ENCODE results near the gene MBNL2.

Gene MBNL2

DNA sequence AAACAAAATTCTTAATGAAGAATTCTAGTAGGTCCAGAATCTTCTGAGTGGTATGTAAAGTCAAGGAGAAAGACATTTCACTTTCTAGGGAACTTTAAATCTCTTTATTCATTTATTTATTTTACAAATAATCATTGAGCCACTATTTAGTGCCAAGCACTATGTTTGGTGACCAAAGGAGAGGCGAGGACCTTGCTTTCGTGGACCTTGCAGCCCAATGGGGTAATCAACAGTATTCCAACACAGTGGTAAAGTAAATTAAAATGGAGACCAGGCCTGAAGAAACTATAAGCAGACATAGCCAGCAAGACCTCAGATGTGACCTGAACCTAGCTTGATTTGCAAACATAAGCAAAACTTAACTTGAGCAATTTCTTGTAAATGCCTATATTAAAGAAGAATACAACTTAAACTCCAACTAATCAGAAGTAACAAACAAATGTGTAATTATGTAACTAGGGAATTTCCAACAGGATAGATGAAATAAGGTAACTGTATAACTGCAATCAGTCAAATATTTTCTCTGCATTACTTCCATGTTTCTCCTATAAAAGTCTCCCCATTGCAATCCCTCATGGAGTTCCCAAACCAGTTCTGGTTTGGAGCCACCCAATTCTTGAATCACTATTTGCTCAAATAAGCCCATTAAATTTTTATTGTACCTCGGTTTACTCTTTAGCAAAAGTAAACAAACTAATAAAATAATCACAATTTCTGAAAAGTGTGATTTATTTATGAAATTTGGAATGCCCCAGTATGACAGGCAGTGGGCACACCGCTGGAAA, 67.6 kb downstream of the MBNL2 start:
- in situ Hi-C loops (cut with MboI; ENCODE audit: low sequenced_read_pairs) = no loop called here

DNA sequence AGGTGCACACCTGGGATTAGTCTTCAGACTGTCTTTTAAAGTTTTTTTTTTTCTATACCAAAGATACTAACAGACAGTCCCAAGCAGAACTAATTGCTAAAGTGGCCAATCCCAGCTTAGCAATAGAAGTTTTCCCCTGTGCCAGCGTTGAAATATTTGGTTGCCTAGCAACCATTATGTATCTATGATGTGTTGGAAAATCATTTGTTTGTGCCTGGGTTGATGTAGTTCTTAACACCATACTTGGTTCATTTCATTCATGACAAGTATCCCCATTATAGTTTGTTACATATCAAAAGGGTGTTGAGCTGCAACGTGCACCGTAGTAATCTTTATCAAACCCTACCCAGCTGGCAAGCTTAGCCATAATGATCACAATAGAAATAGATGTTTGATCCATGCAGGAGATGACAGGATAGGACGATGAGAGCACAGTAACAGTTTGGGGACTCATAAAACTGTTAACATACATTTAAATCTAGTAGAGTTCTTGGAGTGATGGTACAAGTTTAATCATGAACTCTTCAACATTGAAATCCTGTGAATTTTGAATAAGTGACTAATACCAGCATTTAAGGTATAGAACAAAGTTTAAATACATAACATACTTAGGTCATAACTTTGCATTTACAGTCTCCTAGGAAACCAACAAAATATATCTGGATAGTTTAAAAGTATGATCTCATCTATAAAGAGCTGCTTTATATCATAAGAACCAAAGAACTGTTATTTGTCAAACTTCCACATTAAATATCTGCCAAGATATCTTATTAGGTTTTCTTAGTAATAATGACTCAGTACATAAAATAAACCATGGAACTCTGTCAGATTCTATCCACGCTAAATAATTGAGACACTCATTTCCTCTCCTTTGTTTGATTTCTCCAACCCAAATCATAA, 73.4 kb downstream of the MBNL2 start:
- in situ Hi-C loops (cut with MboI; ENCODE audit: low sequenced_read_pairs) = no loop called here

DNA sequence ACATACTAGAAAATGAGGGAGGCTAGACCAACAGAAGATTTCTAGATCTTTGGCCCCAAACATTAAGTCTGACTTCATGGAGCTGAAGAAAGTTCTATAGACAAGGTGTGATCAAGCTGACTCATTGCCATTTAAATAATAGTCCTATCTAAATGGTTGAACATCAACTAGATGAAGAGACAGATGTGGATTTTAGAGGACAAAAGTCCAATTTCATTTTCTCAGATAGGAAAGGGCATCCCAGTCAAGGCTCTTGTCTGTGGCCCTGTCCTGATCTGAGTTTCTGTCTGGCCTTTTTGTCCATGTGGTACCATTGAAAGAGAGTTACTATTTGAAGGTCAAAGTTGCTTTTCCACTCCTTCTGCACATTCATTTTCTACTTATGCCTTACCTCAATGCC, 74.6 kb downstream of the MBNL2 start:
- in situ Hi-C loops (cut with MboI; ENCODE audit: low sequenced_read_pairs) = no loop called here

DNA sequence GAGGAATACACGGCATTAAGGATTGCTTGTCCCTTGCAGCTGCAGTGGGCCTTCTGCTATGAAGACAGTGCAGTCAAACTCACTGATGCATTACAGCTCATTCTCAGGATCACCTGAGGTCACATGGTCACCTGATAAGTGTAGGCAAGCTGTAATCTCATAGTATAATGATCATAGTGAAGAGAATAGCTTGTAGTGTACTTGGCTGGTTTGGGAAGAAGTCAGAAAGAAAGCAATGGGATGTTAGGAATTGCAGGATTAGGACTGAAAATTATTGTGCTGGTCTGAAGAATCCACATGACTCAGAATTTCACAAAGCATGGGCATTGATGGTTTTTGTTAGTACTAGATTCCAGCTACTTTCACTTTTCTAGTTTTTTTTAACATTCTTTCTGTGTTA, 76.7 kb downstream of the MBNL2 start:
- in situ Hi-C loops (cut with MboI; ENCODE audit: low sequenced_read_pairs) = no loop called here

DNA sequence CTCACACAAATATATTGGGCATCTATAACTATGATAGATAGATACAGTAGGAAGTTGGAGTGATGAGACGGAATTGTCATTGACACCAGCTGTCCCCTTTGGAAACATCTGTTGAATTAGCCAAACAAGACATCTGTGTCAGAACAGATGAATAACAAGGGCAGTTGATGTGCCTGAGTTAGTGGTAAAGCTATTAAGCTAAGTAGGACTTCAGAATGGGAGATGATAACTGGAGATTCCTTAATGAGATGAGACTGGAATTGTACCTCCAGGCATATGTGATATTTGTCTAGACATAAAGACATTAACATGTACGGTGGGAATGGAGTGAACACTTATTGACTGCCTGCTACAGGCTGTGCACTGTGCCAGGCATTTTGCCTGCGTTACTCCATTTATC, 78.7 kb downstream of the MBNL2 start:
- in situ Hi-C loops (cut with MboI; ENCODE audit: low sequenced_read_pairs) = no loop called here

DNA sequence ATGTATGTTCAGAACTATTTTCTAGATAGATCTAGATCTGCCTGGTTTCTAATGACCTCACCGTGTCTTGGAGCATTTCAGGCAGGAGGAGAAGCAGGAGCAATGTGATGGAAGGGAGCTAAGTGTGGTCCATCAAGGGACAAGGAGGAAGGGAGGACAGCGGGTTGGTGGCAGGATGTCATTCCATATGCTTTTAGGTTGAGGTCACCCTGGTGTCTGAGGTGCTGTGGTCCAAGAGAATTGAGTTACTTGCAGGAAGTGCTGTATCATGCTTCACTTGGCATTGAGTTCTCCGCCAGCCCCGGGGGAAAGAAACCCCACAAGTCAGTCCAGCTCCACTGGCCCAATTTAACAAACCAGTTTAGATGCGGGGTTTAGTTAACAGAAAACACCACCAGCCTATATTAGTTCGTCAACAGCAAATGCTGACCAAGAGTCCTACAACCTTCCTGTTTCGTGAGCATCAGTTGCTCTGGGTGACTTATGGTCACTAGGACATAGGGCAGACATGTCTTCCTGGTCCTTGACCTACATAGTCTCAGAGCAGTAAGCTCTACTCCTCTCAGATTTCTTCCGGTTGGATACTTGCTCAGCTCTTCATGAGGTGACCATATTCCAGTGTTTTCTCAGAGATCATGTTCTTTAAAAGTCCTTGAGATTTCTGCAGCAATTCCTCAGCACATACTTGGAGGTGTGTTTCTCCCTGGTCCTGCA, 79.4 kb downstream of the MBNL2 start:
- in situ Hi-C loops (cut with MboI; ENCODE audit: low sequenced_read_pairs) = no loop called here

DNA sequence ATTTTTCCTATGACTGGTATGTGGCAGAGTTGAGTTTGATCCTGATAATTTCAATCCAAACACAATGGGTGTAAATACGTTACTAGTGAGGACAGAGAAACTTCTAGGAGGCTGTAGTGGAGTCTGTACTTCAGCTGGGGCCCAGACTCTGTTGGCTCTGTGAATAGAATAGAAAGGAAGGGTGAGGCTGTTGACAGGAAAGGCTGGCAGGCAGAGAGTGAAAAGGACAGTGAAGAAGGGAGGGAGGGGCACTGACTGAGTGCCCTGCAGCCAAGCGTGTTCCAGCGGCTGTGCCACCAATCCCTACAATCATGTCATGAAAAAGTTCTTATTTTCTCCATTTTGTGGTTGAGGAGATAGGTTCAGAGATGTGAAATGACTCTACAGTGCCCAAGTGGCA, 80.5 kb downstream of the MBNL2 start:
- in situ Hi-C loops (cut with MboI; ENCODE audit: low sequenced_read_pairs) = no loop called here

DNA sequence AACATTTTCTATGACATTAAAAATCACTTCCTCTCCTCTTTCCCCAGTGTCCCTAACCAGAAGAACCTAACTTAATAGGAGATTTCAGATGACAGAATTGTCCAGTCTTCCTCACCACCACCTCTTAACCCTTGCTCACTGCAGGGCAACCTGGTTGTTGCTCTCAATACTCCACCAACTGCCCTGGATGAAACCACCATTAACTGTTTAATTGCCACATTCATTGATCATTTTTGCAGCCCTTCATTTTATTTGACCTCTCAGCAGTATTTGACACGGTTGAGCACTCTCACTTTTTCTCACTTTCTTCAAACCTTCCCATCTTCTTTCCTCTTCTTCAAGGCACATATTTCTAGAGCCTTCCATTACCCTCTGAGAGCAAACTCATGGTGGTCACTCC, 84.0 kb downstream of the MBNL2 start:
- in situ Hi-C loops (cut with MboI; ENCODE audit: low sequenced_read_pairs) = no loop called here

DNA sequence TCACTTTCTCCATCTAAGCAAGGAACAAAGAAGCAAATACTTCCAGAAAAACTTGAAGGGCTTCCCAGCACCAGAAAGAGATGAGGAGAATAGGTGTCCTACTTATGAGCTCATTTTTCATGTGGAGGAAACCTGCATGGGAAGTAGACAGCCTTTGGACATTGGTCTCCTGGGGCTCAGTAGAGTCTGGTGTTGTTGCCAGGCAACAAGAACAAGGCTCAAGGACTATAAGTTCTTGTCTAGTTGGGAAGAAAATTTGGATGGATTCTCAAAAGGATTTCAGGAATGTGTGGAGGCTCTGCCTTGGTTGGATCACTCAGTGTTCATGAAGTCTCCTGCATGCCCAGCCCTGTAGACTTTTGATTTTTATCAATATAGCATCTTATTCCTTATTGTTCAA, 84.5 kb downstream of the MBNL2 start:
- in situ Hi-C loops (cut with MboI; ENCODE audit: low sequenced_read_pairs) = no loop called here

DNA sequence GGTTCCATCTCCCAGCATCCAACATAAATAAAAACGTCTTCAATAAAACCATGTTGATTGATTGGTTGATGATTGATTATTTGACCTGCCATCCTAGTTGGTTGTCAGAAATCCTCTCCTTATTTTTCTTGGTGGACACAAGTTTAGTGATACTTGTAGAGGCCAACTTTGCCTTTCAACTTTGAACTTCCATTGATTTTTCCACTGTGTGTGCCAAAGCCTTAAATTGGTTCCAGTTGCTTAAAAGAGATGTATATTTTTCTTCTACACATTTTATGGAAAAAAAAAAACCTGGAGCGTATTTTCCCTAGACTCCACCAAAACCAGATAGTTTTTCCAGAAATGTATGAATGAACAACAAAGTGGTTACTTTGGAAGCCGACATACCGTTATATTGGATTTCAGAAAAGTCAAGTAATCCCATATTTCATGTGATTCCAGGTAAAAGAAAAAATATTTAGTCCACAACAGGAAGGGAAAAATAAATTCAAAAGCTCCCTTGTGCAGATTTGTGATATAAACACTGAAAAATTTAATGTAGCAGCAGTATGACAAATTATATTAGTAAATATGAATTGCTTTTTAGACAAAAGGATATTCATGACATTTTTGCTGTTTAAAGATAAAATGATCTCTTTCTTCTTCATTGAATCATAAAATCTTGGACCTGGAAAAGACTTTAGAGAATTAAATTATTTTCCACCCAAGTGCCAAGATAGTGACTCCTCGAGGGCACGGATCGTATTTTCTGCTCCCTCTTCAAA, 85.2 kb downstream of the MBNL2 start:
- in situ Hi-C loops (cut with MboI; ENCODE audit: low sequenced_read_pairs) = no loop called here

DNA sequence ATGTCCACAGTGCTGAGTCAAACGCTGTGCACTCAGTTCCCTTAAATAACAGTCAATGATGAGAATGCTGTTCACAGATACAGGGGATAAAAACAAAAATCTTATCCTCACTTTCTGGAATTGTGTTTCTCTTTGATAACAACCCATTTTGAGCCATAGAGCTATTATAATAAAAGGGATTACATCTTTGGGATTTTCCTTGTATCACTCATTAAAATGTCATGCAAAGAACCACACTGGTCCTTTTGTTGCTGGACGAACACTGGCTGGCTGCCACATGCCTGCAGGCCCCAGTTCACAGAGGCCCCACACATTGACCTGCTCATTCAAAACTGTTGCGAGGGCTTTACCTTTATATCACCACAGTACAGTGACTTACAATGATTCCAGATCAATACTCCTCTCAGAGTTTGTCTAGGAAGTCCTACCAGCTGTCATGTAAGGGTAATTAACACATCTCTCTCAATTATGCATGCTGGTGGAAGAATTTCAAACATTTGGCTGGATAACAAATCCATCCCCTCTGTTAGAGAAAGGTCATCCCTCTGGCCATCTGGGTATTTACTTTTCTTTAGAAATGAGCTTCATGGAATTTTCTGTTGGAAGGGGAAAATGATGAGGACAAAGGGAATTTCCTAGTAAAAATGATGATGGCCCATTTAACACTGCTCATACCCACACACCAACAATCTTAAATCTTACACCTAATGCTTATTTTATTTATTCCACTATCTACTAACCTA, 85.9 kb downstream of the MBNL2 start:
- in situ Hi-C loops (cut with MboI; ENCODE audit: low sequenced_read_pairs) = no loop called here

DNA sequence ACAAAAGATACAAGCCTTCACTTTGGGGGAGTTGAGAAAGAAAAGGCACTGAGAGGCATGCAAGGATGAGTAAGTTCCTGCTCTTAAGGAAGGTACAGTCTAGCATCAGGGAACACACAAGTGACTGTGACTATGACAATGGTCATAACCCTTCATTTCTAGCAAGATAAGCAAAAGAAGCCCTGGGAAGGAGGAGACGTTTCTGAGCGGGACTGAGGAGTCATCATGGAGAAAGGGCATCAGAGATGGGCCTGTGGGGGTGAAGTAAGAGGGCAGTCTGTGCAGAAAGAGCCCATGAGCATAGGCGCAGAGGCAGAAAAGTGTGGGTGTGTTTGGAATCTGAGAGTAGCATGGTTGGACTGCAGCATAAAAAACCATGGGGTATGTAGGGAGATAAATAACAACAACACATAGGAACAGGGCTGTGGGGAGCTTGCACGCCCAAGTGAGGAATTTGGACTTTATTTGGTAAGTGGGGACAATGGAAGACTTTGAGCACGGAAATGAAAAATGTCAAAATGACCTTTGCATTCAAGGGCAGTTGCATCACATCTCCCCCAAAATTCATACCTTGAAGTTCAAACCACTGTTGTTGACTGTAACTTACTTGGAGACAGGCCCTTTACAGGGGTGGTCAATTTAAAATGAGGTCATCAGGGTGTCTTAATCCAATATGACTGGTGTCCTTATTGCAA, 86.7 kb downstream of the MBNL2 start:
- in situ Hi-C loops (cut with MboI; ENCODE audit: low sequenced_read_pairs) = no loop called here

DNA sequence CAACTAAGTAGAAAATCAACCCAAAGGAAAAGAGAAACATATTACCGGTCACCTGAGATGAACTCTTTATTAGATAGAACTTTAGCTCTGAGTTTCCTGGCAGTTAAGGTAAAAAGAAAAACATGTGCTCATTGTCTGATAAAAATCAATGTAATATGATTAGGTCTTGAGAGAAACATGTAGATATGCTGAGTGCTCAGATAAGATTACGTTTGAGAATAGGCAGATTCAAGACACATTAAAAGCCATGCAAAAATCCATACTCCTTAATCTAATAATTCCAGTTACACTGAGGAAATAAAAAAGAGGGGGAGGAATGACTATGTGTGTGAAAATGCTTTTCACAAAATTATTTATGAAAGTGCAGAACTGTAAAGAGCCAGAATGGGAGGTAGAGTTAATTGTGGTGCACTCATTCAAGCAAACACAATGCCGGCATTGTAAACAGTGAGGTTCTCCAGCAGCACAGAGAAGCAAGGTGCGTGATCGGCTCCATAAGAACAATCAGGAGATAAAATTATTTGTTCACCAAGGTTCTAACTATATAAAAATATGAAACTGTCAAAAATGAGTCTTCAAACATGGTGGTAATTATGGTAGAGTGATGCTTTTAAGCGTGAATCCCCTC, 88.8 kb downstream of the MBNL2 start:
- in situ Hi-C loops (cut with MboI; ENCODE audit: low sequenced_read_pairs) = no loop called here

DNA sequence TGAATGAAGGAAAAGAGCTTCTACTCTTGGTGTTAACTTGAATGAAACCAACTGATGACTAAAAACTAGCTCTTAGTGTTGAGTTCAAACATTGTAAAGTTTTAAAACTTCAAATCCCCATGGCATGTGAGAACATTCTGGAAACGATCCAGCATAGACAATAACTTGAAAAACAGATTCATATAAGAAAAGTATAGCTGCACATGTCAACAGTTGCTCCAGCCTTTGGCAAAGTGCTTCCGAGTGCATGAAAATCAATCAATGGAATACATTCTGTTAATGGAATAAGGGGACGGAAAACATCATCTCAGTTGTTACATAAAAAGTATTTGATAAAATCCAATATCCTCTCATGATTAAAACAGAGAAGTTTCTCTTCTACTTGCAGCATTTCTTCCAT, 89.8 kb downstream of the MBNL2 start:
- in situ Hi-C loops (cut with MboI; ENCODE audit: low sequenced_read_pairs) = no loop called here

DNA sequence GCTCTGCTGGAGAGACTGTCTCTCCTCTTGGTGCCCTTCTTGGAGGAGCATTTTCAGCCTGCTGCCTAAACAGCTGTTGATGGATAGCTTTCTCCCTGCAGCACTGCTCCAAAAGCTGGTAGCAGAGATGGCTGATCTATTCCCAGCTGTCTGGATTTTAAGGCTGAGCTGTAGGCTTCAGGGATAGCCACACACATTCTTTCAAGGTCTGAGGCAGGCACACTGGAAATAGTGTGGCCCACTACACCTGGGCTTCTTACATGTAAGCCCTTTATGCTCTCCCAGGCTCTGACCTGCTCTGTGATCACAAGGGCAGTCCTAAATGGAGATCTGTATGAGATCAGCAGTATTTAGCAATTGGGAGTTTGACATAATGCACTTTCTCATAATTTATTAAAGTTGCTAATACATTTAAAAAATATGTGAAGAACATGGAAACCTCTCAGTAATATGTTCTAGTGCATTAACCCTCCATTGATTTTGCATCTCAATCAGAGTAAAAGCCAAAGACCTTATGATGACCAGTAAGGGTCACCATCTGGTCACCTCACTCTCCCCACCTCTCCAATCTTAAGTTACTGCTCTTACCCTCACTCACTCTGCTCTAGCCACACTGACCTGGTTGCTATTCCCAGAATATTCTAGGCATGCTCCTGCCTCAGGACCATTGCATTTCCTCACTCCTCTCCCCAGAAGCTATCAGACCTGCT, 91.6 kb downstream of the MBNL2 start:
- in situ Hi-C loops (cut with MboI; ENCODE audit: low sequenced_read_pairs) = no loop called here

DNA sequence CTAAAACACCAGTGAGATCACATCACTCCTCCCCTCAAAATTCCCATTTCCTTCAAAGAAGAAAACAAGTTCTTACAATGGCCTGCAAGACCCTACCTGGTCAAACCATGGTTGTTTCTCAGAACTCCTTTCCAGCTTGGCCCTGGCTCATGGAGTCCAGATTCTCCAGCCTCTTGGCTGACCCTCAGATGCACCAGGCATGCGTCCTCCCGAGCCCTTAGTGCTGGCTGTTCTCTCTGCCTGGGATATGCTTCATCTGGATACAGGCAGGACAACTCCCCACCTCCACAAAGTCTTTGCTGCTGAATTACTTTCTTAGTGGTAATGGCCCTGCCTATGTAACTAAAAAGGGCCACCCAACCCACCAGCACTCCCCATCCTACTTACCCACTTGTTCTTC, 94.3 kb downstream of the MBNL2 start:
- in situ Hi-C loops (cut with MboI; ENCODE audit: low sequenced_read_pairs) = no loop called here

DNA sequence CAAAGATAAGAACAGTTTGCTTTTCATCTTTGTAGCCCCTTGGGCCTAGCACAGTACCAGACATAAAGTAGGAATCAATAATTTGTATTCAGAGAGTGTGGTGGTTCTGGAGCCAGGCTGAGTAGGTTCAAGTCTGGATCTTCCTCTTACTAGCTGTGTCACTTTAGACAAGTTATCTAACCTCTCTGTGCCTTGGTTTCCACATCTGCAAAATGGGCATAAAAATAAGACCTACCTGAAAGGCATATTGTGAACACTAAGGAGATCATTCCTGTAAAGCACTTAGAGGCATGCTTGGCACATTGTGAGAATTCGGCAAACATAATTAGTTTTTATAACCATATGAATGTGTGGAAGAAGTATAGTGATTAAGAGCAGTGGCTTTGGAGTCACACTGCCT, 95.8 kb downstream of the MBNL2 start:
- in situ Hi-C loops (cut with MboI; ENCODE audit: low sequenced_read_pairs) = no loop called here

DNA sequence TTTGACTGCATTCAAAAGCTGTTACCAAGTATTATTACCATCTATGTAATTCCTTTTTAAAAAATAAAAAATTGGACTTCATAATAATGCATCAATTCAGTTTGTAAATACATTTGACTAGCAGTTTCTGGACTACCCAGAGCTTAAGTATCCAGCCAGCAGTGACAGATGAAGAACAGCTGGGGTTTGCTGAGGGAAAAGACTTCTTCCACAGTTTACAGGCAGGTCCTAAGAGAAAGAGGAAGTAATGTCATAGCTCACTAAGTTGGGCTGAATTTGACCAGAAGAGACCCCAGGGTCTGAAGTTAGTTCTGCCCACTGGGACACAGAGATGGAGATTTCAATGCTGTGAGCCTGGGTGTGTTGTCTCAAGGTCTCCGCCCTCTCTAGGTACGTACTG, 96.4 kb downstream of the MBNL2 start:
- in situ Hi-C loops (cut with MboI; ENCODE audit: low sequenced_read_pairs) = no loop called here

Measured in HL-60/S4 (cell line).